ENCODE data around the gene FAM9A. TPM values are rescaled to one million over a fixed set of nuclear protein-coding genes. Genes with fewer than 3 reads are reported as not detected.

FAM9A gene
- total RNA-seq, 1 experiment from 2014 or later, result not detected

DNA sequence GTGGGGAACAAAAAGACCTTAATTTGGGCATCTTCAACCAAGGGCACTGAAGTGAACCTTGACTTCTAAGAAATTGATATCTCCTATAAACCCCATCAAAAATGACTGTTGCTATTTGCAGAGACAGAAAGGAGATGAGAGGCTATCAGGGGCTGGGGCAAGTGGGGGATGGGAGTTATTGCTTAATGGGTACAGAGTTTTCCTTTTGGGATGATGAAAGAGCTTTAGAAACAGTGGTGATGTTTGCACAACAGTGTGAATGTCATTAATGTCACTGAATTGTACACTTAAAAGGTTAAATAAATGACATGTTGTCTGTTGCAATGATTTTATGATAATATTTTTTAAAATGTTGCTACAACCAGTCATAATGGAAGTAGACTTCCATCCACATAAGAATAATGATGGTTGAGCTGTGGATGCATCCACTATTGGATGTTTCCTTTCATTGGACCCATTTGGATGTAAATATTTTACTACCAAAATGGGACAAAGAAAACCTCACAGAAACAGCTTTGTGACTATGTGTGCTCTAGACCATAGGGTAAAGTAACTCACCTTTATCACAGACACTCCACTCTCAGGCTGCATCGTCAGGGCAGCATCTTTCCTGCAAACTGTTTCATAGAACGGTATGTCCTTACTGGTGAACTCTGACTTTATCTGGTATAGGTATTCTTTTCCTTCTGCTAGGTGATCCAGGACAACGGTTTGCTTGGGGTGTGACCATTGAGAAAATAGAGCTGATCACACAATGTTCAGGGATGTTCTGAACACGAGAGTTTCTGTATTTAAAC, 31.6 kb upstream of the FAM9A start:
- Histone ChIP-seq H3K27ac (ENCODE audit: insufficient read length, low read depth, low read length) (no peak overlapping the region), H3K79me2 (ENCODE audit: insufficient read depth, low read length) (no peaks in the 10 kb centered on the region), H3K4me1 (ENCODE audit: insufficient read depth, low read length) (no peaks in the 10 kb centered on the region), H3K9me3 (ENCODE audit: control insufficient read depth, low read depth, low read length) (no peaks in the 10 kb centered on the region), H2BK15ac (ENCODE audit: low read depth, low read length) (no peak overlapping the region), H2BK5ac (ENCODE audit: insufficient read length, low read length) (no peak overlapping the region), H3K4me2 (ENCODE audit: insufficient read depth, insufficient read length, low read length) (no peak overlapping the region), H4K91ac (ENCODE audit: insufficient read length, low read depth, low read length) (no peak overlapping the region), H2BK12ac (ENCODE audit: insufficient read length, low read depth, low read length) (no peak overlapping the region), H3T11ph (ENCODE audit: low read length) (no peak overlapping the region), H3K23ac (ENCODE audit: insufficient read length, low read depth, low read length) (no peak overlapping the region), H3K18ac (ENCODE audit: insufficient read length, low read depth, low read length) (no peak overlapping the region), H4K8ac (replicated peaks; ENCODE audit: insufficient read length, low read depth, low read length) (no peak overlapping the region), H2BK20ac (ENCODE audit: low read depth, low read length, poor library complexity, severe bottlenecking) (no peak overlapping the region), H3K27me3 (ENCODE audit: insufficient read depth, low read length) (no peaks in the 10 kb centered on the region), H2AK5ac (ENCODE audit: insufficient read length, low read length) (no peak overlapping the region), H3K56ac (ENCODE audit: insufficient read length, low read depth, low read length) (no peak overlapping the region), H2BK120ac (ENCODE audit: low read depth, low read length, poor library complexity, severe bottlenecking) (no peak overlapping the region), H3K79me1 (ENCODE audit: insufficient read depth, low read depth, low read length, poor library complexity, severe bottlenecking) (no peaks in the 10 kb centered on the region), H4K5ac (ENCODE audit: insufficient read length, low read depth, low read length) (no peak overlapping the region), H3K4ac (ENCODE audit: low read depth, low read length) (no peak overlapping the region), H3K14ac (ENCODE audit: insufficient read depth, low read length) (no peak overlapping the region), H3K9ac (ENCODE audit: extremely low read depth, insufficient read length, low read length) (no peak overlapping the region), H3K23me2 (ENCODE audit: insufficient read length, low read depth, low read length, poor library complexity, severe bottlenecking) (no peaks in the 10 kb centered on the region), H2AFZ (ENCODE audit: low read length) (no peak overlapping the region), H4K20me1 (ENCODE audit: control insufficient read depth, insufficient read depth, insufficient read length) (no peaks in the 10 kb centered on the region)
- H3K9me3 Mint-ChIP-seq, result peaks cover 2 to 22% of the 10 kb centered on the region in 2 experiments; a peak in 3 of 5 replicates
- H3K36me3 Mint-ChIP-seq (ENCODE audit: insufficient read depth in 1 of 3, low read depth in 3 of 3), result no peaks in the 10 kb centered on the region
- H3K4me3 Mint-ChIP-seq, result no peak overlapping the region
- H3K27ac Mint-ChIP-seq, result no peak overlapping the region
- DNase-seq, result no peak
- H3K4me1 Mint-ChIP-seq, result no peaks in the 10 kb centered on the region
- no CpG with 5 or more reads among the region's 4 CpGs for WGBS (ENCODE audit: extremely low coverage, insufficient read length, low lambda C conversion rate)
- peaks cover 15% of the 10 kb centered on the region for H3K27me3 Mint-ChIP-seq (ENCODE audit: low read depth)
- TF ChIP-seq, protein P1, sequence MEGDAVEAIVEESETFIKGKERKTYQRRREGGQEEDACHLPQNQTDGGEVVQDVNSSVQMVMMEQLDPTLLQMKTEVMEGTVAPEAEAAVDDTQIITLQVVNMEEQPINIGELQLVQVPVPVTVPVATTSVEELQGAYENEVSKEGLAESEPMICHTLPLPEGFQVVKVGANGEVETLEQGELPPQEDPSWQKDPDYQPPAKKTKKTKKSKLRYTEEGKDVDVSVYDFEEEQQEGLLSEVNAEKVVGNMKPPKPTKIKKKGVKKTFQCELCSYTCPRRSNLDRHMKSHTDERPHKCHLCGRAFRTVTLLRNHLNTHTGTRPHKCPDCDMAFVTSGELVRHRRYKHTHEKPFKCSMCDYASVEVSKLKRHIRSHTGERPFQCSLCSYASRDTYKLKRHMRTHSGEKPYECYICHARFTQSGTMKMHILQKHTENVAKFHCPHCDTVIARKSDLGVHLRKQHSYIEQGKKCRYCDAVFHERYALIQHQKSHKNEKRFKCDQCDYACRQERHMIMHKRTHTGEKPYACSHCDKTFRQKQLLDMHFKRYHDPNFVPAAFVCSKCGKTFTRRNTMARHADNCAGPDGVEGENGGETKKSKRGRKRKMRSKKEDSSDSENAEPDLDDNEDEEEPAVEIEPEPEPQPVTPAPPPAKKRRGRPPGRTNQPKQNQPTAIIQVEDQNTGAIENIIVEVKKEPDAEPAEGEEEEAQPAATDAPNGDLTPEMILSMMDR (conservative IDR thresholded peaks at IDR 0.05), result no peak
